ENCODE results near the gene GPHN. TPM values are rescaled to one million over a fixed set of nuclear protein-coding genes. Genes with fewer than 3 reads are reported as not detected.

GPHN gene
- total RNA-seq, 1 experiment from 2014 or later, result 23.4 TPM

GRCh38 chr14:66651536-66652220, 143.7 kb downstream of the GPHN start:
- ChIA-PET POLR2A (ENCODE audit: unreplicated experiment) (no interaction called here), CTCF (no interaction called here)
- peaks cover 20% of the 10 kb centered on the region for H3K79me2 ChIP-seq (ENCODE audit: low read length)
- no peak overlapping the region for H3K4me2 ChIP-seq (ENCODE audit: low read length)
- no peaks in the 10 kb centered on the region for H4K20me1 ChIP-seq (ENCODE audit: low read length)
- peaks cover 9% of the 10 kb centered on the region; the same call in 1 of the 2 replicates for H3K9me3 ChIP-seq (ENCODE audit: low read length)
- no peak for DNase-seq
- H3K4me1 ChIP-seq (ENCODE audit: insufficient read depth, low read length), result no peaks in the 10 kb centered on the region; the same call in 1 of the 2 replicates
- H3K9ac ChIP-seq (ENCODE audit: low read length), result no peak overlapping the region
- no peak overlapping the region for H3K4me3 ChIP-seq (ENCODE audit: low read length)
- H3K27ac ChIP-seq (ENCODE audit: low read length), result no peak overlapping the region
- peaks cover 4% of the 10 kb centered on the region; the same call in 1 of the 2 replicates for H3K36me3 ChIP-seq (ENCODE audit: low read depth, low read length)
- intact Hi-C loops (cut with micrococcal nuclease), result no loop called here
- no TSS peak for BruUV-seq (replicated peaks)
- H3K27me3 ChIP-seq (ENCODE audit: low read length), result no peaks in the 10 kb centered on the region
- no peak overlapping the region for H2AFZ ChIP-seq (ENCODE audit: low read length)
- no peak for TF ChIP-seq EZH2phosphoT487 (IDR thresholded peaks at IDR 0.05; ENCODE audit: borderline replicate concordance, low read length)
- TF ChIP-seq CTCF (conservative IDR thresholded peaks at IDR 0.05; ENCODE audit: low read depth, low read length), result no peak
- no peak for TF ChIP-seq EZH2 (IDR thresholded peaks at IDR 0.05; ENCODE audit: low read length, unreplicated experiment)
- H3K9me2 ChIP-seq (replicated peaks; ENCODE audit: low read length), result no peaks in the 10 kb centered on the region
- no peak for ATAC-seq
- no peaks in the 10 kb centered on the region for H3F3A ChIP-seq (ENCODE audit: low read length, unreplicated experiment)

GRCh38 chr14:66652525-66653106, 144.7 kb downstream of the GPHN start:
- ATAC-seq (no peak), DNase-seq (no peak)
- no peaks in the 10 kb centered on the region for H3K9me2 ChIP-seq (replicated peaks; ENCODE audit: low read length)
- no peak overlapping the region for H3K4me3 ChIP-seq (ENCODE audit: low read length)
- peaks cover 13% of the 10 kb centered on the region for H3K36me3 ChIP-seq (ENCODE audit: low read depth, low read length)
- BruUV-seq (replicated peaks), result no TSS peak
- no peak overlapping the region for H2AFZ ChIP-seq (ENCODE audit: low read length)
- no peaks in the 10 kb centered on the region for H3F3A ChIP-seq (ENCODE audit: low read length, unreplicated experiment)
- peaks cover 27% of the 10 kb centered on the region for H3K79me2 ChIP-seq (ENCODE audit: low read length)
- H3K27ac ChIP-seq (ENCODE audit: low read length), result no peak overlapping the region
- TF ChIP-seq EZH2phosphoT487 (IDR thresholded peaks at IDR 0.05; ENCODE audit: borderline replicate concordance, low read length) (no peak), CTCF (conservative IDR thresholded peaks at IDR 0.05; ENCODE audit: low read depth, low read length) (no peak), EZH2 (IDR thresholded peaks at IDR 0.05; ENCODE audit: low read length, unreplicated experiment) (no peak)
- peaks cover 18% of the 10 kb centered on the region; the same call in 1 of the 2 replicates for H3K9me3 ChIP-seq (ENCODE audit: low read length)
- H3K4me2 ChIP-seq (ENCODE audit: low read length), result no peak overlapping the region
- CTCF ChIA-PET, result no interaction called here
- POLR2A ChIA-PET (ENCODE audit: unreplicated experiment), result no interaction called here
- H4K20me1 ChIP-seq (ENCODE audit: low read length), result no peaks in the 10 kb centered on the region
- H3K4me1 ChIP-seq (ENCODE audit: insufficient read depth, low read length), result no peaks in the 10 kb centered on the region; the same call in 1 of the 2 replicates
- no peak overlapping the region for H3K9ac ChIP-seq (ENCODE audit: low read length)
- intact Hi-C loops (cut with micrococcal nuclease), result no loop called here
- H3K27me3 ChIP-seq (ENCODE audit: low read length), result no peaks in the 10 kb centered on the region

GRCh38 chr14:66657780-66658179, 149.8 kb downstream of the GPHN start:
- DNase-seq (no peak), ATAC-seq (no peak)
- ChIA-PET POLR2A (ENCODE audit: unreplicated experiment) (interaction anchor here (0.7 kb wide), 1 partner anchor 132 kb away, joined by 8 read pairs; no protein-coding TSS in a partner anchor), CTCF (no interaction called here)
- Histone ChIP-seq H2AFZ (ENCODE audit: low read length) (no peak overlapping the region), H4K20me1 (ENCODE audit: low read length) (no peaks in the 10 kb centered on the region), H3F3A (ENCODE audit: low read length, unreplicated experiment) (no peaks in the 10 kb centered on the region), H3K27me3 (ENCODE audit: low read length) (no peaks in the 10 kb centered on the region), H3K4me3 (ENCODE audit: low read length) (no peak overlapping the region), H3K4me2 (ENCODE audit: low read length) (no peak overlapping the region), H3K9ac (ENCODE audit: low read length) (no peak overlapping the region), H3K79me2 (ENCODE audit: low read length) (peaks cover 42% of the 10 kb centered on the region), H3K9me2 (replicated peaks; ENCODE audit: low read length) (no peaks in the 10 kb centered on the region), H3K27ac (ENCODE audit: low read length) (no peak overlapping the region), H3K4me1 (ENCODE audit: insufficient read depth, low read length) (no peaks in the 10 kb centered on the region), H3K36me3 (ENCODE audit: low read depth, low read length) (peaks cover 13% of the 10 kb centered on the region), H3K9me3 (ENCODE audit: low read length) (peaks cover 18% of the 10 kb centered on the region; the same call in 1 of the 2 replicates)
- intact Hi-C loops (cut with micrococcal nuclease), result no loop called here
- TF ChIP-seq EZH2phosphoT487 (IDR thresholded peaks at IDR 0.05; ENCODE audit: borderline replicate concordance, low read length), result no peak
- no peak for TF ChIP-seq CTCF (conservative IDR thresholded peaks at IDR 0.05; ENCODE audit: low read depth, low read length)
- no peak for TF ChIP-seq EZH2 (IDR thresholded peaks at IDR 0.05; ENCODE audit: low read length, unreplicated experiment)
- BruUV-seq (replicated peaks), result no TSS peak

Data from PC-3 (cell line).